Stimulated activated CD4-positive, alpha-beta T cell treated with anti-CD3 and anti-CD28 coated beads, TNF-alpha, amount 100 ng/mL, for 48 hours (primary cell): ENCODE results near the gene PRDM16.

Source experiments
- DNase-seq, 3 donors: peaks; one replicate each; pipeline ENCODE4 v3.0.0-alpha.2; 2020; ENCODE audit warnings: low read depth in 3 of 3

The PRDM16 gene

GRCh38 chr1:3472906-3473305 is 403.9 kb downstream of the PRDM16 start:
- DNase-seq, result no peak

- DNase-seq, result no peak
These were observed 404.4 kb downstream of the PRDM16 start for GRCh38 chr1:3473381-3473844.

DNA sequence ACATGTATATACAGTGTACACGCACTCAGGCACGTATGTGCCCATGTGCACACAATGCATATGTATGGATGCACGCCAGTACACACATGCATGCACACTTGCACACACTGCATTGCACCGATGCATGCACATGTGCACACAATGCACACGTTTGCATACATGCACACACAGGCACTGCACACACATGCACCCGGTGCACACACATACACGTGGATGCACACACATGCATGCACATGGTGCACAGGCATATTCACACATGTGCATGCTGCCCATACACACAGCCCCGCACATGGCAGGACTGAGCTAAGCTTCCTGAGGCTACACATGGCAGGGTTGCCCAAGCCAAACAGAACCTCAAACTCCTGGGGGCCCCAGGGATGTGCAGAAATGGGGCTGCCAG is 405.0 kb downstream of the PRDM16 start:
- DNase-seq, result no peak

DNA sequence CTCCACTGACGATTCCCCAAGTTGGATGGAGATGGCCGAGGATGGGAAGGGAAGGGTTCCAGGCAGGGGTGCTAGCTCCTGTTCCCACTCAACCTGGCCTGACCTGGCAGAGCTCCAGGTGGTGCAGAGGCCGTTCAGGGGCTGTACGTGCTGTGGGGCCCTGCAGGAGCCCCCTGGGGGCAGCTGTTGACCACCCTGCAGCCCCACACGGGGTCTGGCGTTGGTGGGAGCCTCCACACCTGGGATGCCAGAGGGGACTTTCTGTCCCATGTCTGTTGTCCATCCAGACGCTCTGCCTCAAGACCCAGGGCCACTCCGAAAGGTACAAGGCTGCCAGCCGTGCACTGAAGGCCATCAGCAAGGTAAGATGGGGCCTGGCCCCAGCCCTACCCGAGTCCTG is 405.4 kb downstream of the PRDM16 start:
- no peak for DNase-seq

DNA sequence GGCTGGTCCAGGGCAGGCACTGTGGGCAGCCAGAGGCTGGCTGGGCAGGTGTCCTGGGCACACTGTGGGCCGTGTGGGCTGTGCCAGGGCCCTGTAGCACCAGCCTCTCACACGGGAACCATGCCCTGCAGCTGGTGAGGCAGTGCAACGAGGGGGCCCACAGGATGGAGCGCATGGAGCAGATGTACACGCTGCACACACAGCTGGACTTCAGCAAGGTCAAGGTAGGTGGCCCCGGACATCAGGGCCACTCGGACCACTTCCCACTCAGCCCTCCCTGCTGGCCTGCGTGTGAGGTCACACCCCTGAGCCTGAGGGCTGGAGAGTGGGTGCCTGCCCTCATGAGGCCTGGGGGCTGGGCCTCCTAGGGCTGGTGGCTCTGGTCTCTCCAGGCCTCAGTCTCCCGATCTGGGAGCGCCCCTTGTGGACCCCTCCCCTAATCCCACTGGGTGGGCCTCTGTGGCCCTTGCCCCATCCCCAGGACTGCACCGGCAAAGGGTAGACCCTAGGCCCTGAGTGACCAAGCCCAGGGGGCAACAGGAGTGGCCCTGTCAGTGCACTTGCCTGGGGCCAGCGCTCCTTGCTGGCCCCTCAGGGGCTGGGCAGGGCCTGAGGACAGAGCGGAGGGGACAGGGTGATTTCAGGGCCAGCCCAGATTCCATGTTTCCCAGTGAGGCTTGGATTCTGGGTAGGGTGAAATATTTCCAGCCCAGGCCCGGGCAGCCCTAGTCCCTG is 407.0 kb downstream of the PRDM16 start:
- DNase-seq, result no peak

DNA sequence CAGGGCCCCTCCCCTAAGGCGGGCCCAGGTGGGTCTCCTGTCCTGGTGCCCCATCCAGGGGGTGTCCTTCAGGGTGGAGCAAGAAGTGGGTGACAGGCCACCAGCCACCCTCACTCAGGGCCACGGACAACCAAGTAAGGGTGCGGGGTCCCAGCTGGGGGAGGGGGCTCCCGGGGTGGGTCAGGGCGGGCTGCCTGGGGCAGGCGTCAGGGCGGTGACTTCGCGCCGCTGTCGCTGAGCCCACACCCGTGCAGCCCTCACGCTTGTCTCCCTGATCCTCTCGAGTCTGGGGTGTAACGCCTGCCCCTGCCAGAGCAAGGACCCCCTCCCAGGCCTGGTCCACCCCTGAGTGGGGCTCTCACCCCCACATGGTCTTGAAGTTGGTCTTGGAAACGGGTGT is 407.7 kb downstream of the PRDM16 start:
- no peak for DNase-seq

DNA sequence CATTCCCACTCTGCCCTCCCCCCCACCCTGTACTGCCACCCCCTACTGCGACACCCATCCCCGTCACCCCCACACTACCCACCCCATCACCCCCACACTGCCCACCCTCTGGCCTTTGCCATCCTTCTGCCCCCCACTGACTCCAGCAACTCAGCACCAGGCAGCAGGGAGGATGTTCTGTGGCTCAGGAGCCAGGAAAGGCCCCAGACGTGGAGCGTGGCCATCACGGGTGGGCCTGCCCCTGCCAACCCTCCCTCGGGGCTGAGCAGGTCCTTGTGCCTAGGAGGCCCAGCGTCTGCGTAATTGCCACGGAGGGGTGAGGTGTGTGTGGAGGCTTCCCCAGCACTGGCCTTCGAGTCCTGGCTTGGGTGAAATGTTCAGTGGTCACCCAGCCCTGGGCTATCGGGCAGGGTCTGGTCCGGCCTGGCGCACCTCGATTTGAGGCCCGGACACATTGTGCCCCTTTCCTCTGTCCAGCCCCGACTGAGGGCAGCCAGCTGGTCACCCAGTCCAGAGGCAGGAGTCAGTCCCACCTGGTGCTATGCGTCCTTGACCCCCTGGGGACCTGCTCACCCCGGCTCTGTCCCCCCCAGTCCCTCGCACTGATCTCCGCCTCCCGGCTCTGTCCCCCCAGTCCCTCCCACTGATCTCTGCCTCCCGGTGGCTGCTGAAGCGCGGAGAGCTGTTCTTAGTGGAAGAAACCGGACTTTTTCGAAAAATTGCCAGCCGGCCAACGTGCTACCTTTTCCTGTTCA is 408.4 kb downstream of the PRDM16 start:
- no peak for DNase-seq

- no peak for DNase-seq
These were observed 409.2 kb downstream of the PRDM16 start for GRCh38 chr1:3478187-3478586.

DNA sequence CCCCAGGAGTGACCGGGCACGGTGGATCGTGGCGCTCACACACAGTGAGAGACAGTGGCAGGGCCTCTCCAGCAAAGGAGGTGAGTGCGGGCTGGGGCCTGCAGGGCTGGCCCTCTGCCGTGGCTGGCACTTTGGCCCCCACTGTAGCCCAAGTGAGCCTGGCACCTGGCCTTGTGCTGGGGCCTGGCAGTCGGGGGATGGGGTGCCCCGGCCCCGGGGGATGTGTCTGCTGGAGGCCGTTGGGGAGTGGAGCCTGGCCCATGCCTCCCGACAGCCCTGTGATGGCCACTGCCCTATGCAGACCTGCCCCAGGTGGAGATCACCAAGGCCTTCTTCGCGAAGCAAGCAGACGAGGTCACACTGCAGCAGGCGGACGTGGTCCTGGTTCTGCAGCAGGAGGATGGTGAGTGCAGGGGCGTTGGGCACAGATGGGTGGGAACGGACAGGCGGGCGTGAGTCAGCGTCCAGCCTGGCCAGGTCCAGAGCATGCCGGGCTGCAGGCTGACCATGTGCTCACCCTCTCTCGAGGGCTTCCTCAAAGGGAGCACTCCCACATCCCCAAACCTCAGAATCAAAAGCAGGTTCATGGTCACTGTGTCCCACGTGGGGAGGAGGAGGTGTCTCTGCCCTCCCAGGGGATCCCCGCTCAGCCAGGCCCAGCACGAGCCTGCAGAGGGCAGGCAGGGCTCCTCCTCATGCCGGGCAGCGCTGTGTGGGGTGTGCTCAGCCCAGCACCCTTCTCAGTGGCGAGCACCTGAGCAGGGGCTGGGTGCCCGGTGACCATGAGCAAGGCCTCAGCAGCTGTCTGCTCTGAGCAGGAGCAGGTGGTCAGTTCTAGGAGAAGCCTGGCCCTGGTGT is 410.7 kb downstream of the PRDM16 start:
- no peak for DNase-seq

- DNase-seq, result no peak
These were observed 411.3 kb downstream of the PRDM16 start for GRCh38 chr1:3480369-3480719.

GRCh38 chr1:3481046-3481445 is 412.0 kb downstream of the PRDM16 start:
- no peak for DNase-seq

GRCh38 chr1:3481836-3482375 is 412.9 kb downstream of the PRDM16 start:
- DNase-seq, result no peak

DNA sequence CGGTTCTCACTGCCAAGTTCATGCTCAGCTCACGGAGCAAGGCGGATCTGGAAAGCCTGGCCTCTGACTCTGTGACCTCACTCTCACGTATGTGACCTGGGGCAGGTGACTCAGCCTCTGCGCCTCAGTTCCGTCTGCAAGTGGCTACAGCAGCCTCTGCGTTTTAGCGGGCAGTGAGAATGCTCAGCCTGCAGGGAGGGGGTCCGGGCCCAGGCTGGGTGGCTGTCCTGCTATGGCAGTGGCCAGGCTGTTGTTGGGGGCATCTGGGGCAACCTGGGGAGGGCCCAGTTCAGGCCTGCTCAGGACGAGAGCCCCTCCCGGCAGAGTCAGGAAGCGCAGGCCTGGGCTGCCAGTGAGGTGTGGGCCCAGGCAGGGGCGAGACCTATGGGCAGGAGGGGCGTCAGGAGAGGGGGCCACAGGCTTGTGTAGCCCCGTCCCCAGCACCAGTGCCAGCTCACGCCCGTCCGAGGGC is 413.4 kb downstream of the PRDM16 start:
- no peak for DNase-seq

GRCh38 chr1:3483380-3483779 is 414.4 kb downstream of the PRDM16 start:
- DNase-seq, result no peak

- DNase-seq, result peak in 2 of 3 donors; percentile 20 to 33
These were observed 414.9 kb downstream of the PRDM16 start for GRCh38 chr1:3483801-3484444.

GRCh38 chr1:3485016-3485415 is 416.0 kb downstream of the PRDM16 start:
- DNase-seq, result no peak
